HepG2 (cell line): Measurements from ENCODE around the gene RPLP1. TPM values are rescaled to one million over a fixed set of nuclear protein-coding genes. Genes with fewer than 3 reads are reported as not detected.

ENCODE experiments used
- ATAC-seq: fragments of 200-7000 bp; cut with Tn5 transposase; 3 replicates; pipeline ENCODE4 v1.9.1; 2020; ENCODE audit warnings: mild to moderate bottlenecking, moderate library complexity
- BruUV-seq: library from RNA; stranded (reverse); fragments of 400-500 nt; replicated peaks from 2 replicates; lab custom pipeline; 2021; lab: Mats Ljungman, UMichigan
- CTCF ChIA-PET: fragments of 300-600 bp; formaldehyde crosslinking; extraction: SDS; loops from one replicate; lab custom pipeline; 2021; ENCODE audit warnings: low total read pairs, inconsistent platforms, low intra/inter-chr PET ratio; lab: Yijun Ruan, JAX
- POLR2A ChIA-PET: fragments of 350-600 bp; sonication (Branson Sonifier 250); formaldehyde crosslinking; loops from one replicate; lab custom pipeline; 2020; ENCODE audit warnings: antibody characterized with exemption, inconsistent platforms; lab: Yijun Ruan, JAX
- DNase-seq: peaks from one replicate; pipeline ENCODE4 v3.0.0-alpha.2; 2015; ENCODE audit warnings: low spot score
- FAIRE-seq: peaks from 3 replicates; lab custom pipeline; 2011; peaks lifted over from hg19 to GRCh38; lab: Jason Lieb, UNC
- H2AFZ ChIP-seq: one replicate; pipeline ENCODE4 v1.6.1; 2011; ENCODE audit warnings: low read length, inconsistent platforms
- H3K27ac ChIP-seq: fragments of 300-600 bp; 3 replicates; pipeline ENCODE4 v1.8.0; 2011; ENCODE audit warnings: mixed run types, mild to moderate bottlenecking, mixed read lengths, low read length, inconsistent platforms; ENCODE audit not compliant: insufficient read depth; ENCODE audit errors: extremely low read length
- H3K27me3 ChIP-seq, 2 experiments: fragments of 200-600 bp in 1 of 2; 2 replicates in 1 of 2; 3 replicates in 1 of 2; pipeline versions ENCODE4 v1.6.0 to v1.8.0; 2011; ENCODE audit warnings: low read length in 2 of 2, mild to moderate bottlenecking in 2 of 2, moderate library complexity in 2 of 2, inconsistent platforms in 1 of 2; ENCODE audit not compliant: insufficient read depth in 2 of 2, control insufficient read depth in 1 of 2
- H3K36me3 ChIP-seq, 2 experiments: fragments of 200-600 bp in 1 of 2; replicated peaks in 1 of 2; 2 replicates in 1 of 2; 3 replicates in 1 of 2; pipeline versions ENCODE4 v1.5.1 to v1.8.0; 2011; ENCODE audit warnings: low read length in 2 of 2, inconsistent platforms in 1 of 2; ENCODE audit not compliant: insufficient read depth in 2 of 2, control insufficient read depth in 1 of 2
- H3K4me1 ChIP-seq: 2 replicates; pipeline ENCODE4 v1.5.1; 2012; ENCODE audit warnings: low read length, inconsistent platforms; ENCODE audit not compliant: insufficient read depth
- H3K4me2 ChIP-seq: 2 replicates; pipeline ENCODE4 v1.6.0; 2011; ENCODE audit warnings: low read depth, low read length, inconsistent platforms
- H3K4me3 ChIP-seq, 3 experiments: fragments of 200-600 bp in 1 of 3; sonication (generic), shearing (Covaris generic) in 1 of 3; replicated peaks in 1 of 3; 2 replicates each; pipeline ENCODE4 v1.5.1; 2011 to 2016; ENCODE audit warnings: low read length in 3 of 3, inconsistent platforms in 2 of 3, low read depth in 2 of 3, mild to moderate bottlenecking in 2 of 3, control low read depth in 1 of 3, mixed read lengths in 1 of 3; ENCODE audit not compliant: insufficient read depth in 1 of 3
- H3K79me2 ChIP-seq: one replicate; pipeline ENCODE4 v1.6.1; 2011; ENCODE audit warnings: low read length, inconsistent platforms; ENCODE audit not compliant: insufficient read depth
- H3K9ac ChIP-seq: 2 replicates; pipeline ENCODE4 v1.6.0; 2011; ENCODE audit warnings: mild to moderate bottlenecking, low read depth, low read length, inconsistent platforms; ENCODE audit not compliant: insufficient read depth
- H3K9me3 ChIP-seq: 2 replicates; pipeline ENCODE4 v1.5.1; 2012; ENCODE audit warnings: mild to moderate bottlenecking, low read length
- H4K20me1 ChIP-seq: 2 replicates; pipeline ENCODE4 v1.6.0; 2011; ENCODE audit warnings: inconsistent platforms, mild to moderate bottlenecking, low read length, moderate library complexity; ENCODE audit not compliant: insufficient read depth
- CCDC6 ChIP-seq: sonication (generic); formaldehyde crosslinking; IDR thresholded peaks from 2 replicates; pipeline ENCODE4 v1.8.1; 2022; ENCODE audit warnings: mild to moderate bottlenecking, missing genetic modification reagents, moderate library complexity
- HNRNPL ChIP-seq: fragments of 200-400 bp; formaldehyde crosslinking; IDR thresholded peaks from 2 replicates; pipeline ENCODE4 v1.6.1; 2017; ENCODE audit warnings: mild to moderate bottlenecking, low read depth, low read length
- RNF2 ChIP-seq: fragments of 450-650 bp; conservative IDR thresholded peaks from 2 replicates; pipeline ENCODE4 v1.6.1; 2016; ENCODE audit warnings: low read depth
- SIX1 ChIP-seq: sonication (generic); formaldehyde crosslinking; IDR thresholded peaks from 2 replicates; pipeline ENCODE4 v1.4.0; 2020; ENCODE audit warnings: missing genetic modification reagents, borderline replicate concordance
- SSRP1 ChIP-seq: IDR thresholded peaks from 2 replicates; pipeline ENCODE4 v1.6.1; 2016; ENCODE audit warnings: control low read depth
- ZFP36 ChIP-seq: fragments of 150-350 bp; IDR thresholded peaks from 2 replicates; pipeline ENCODE4 v1.6.1; 2018; ENCODE audit warnings: borderline replicate concordance, low read length, low read depth; ENCODE audit not compliant: partially characterized antibody
- ZNF251 ChIP-seq: sonication (generic); formaldehyde crosslinking; IDR thresholded peaks from 2 replicates; pipeline ENCODE4 v1.9.0; 2021; ENCODE audit warnings: mild to moderate bottlenecking, missing genetic modification reagents
- ZNF337 ChIP-seq: sonication (generic); formaldehyde crosslinking; IDR thresholded peaks from 2 replicates; pipeline ENCODE4 v1.5.1; 2020; ENCODE audit warnings: missing genetic modification reagents, low read depth, mild to moderate bottlenecking, borderline replicate concordance
- ZNF547 ChIP-seq: sonication (generic); formaldehyde crosslinking; IDR thresholded peaks from 2 replicates; pipeline ENCODE4 v1.5.1; 2020; ENCODE audit warnings: mild to moderate bottlenecking, missing genetic modification reagents
- WGBS: methylation state at CpG from one replicate; pipeline ENCODE4 v1.1.6; 2017; ENCODE audit warnings: low lambda C conversion rate; 5-methylcytosine and 5-hydroxymethylcytosine counted together
- in situ Hi-C: cut with HindIII; loops from 2 replicates; pipeline ENCODE4 v1.10.0; 2017; ENCODE audit warnings: low pct_unique_long_range_greater_than_20kb; ENCODE audit not compliant: extremely low pct_ligation_motif_present
- intact Hi-C: fragments of 100-400 bp; cut with micrococcal nuclease; formaldehyde crosslinking; loops from one replicate; pipeline ENCODE4 v1.10.0; 2022; ENCODE audit not compliant: unreplicated experiment
- polyA plus RNA-seq, 8 experiments: library from polyadenylated mRNA; depleted of rRNA in 3 of 8; stranded (reverse) in 7 of 8; unstranded in 1 of 8; fragments of >200 nt; fragmentation: Illumina TruSeq in 4 of 8; extraction: Trizol in 4 of 8; gene quantifications; 2 replicates each; pipeline versions ENCODE4 v1.2.1 to v1.2.3, GENCODE V29; 2011 to 2016; ENCODE audit warnings: low read depth in 4 of 8, missing spikeins in 1 of 8, mixed read lengths in 1 of 8; ENCODE audit not compliant: insufficient read depth in 1 of 8
- total RNA-seq, 5 experiments: library from RNA; depleted of rRNA; stranded (reverse); fragments of >200 nt; fragmentation: Illumina TruSeq; extraction: Trizol; gene quantifications; 2 replicates each; pipeline ENCODE4 v1.2.3, GENCODE V29; 2016; ENCODE audit warnings: low read depth in 1 of 5
- TF ChIP-seq, protein P1 (sequence below): sonication (generic); formaldehyde crosslinking; IDR thresholded peaks from 2 replicates; pipeline ENCODE4 v1.4.0; 2020; ENCODE audit warnings: mild to moderate bottlenecking, low read depth, missing genetic modification reagents
- TF ChIP-seq, protein P2 (sequence below): sonication (generic); formaldehyde crosslinking; conservative IDR thresholded peaks from 2 replicates; pipeline ENCODE4 v1.4.0; 2020; ENCODE audit warnings: missing genetic modification reagents

The RPLP1 gene
- total and polyA plus RNA-seq, 2 of the 13 experiments (the other 11 are each of a cell fraction or from before 2014, with no cell fraction given) = 817 to 929 TPM

DNA sequence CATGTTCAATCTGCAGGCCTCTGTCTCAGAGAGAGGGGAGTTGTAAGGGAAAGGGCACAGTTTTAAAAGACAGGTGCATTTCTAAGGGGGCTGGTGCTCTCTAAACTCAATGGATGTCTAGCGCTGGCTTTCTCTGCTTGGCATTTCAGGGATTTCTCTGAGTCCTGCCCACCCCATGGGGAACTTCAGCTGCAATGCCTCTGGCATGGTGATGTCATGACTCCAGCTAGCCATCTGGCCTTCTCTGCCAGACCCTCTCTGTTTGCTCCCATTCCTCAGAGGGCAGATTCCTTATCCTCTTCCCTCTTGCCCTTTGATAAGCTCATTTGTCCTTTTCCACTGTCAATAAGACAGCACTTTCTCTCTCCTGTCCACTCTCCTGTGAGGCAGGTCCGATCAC, 40.8 kb downstream of the RPLP1 start:
- no peaks in the 10 kb centered on the region for H3K4me1 ChIP-seq
- H3K4me3 ChIP-seq = no peak overlapping the region
- H3K27me3 ChIP-seq = peaks cover 1 to 25% of the 10 kb centered on the region in 2 experiments; a peak in 3 of 5 replicates
- WGBS = 7% methylated on average over 2 of the region's 2 CpGs
- H3K4me2 ChIP-seq = no peak overlapping the region
- intact Hi-C loops (no loop called here), in situ Hi-C loops (no loop called here)
- H3K9me3 ChIP-seq = no peaks in the 10 kb centered on the region
- H3K79me2 ChIP-seq = no peaks in the 10 kb centered on the region
- H2AFZ ChIP-seq = no peak overlapping the region
- H3K27ac ChIP-seq = no peak overlapping the region
- CTCF ChIA-PET = no interaction called here
- POLR2A ChIA-PET = no interaction called here
- TF ChIP-seq ZNF337 (CRISPR knock-in tag) = no peak
- no peak for TF ChIP-seq CCDC6 (CRISPR knock-in tag)
- TF ChIP-seq ZNF547 (CRISPR knock-in tag) = no peak
- TF ChIP-seq HNRNPL = no peak
- no peak for TF ChIP-seq RNF2
- no peak for TF ChIP-seq ZFP36
- TF ChIP-seq SSRP1 = no peak
- TF ChIP-seq SIX1 = no peak
- TF ChIP-seq, protein P1, sequence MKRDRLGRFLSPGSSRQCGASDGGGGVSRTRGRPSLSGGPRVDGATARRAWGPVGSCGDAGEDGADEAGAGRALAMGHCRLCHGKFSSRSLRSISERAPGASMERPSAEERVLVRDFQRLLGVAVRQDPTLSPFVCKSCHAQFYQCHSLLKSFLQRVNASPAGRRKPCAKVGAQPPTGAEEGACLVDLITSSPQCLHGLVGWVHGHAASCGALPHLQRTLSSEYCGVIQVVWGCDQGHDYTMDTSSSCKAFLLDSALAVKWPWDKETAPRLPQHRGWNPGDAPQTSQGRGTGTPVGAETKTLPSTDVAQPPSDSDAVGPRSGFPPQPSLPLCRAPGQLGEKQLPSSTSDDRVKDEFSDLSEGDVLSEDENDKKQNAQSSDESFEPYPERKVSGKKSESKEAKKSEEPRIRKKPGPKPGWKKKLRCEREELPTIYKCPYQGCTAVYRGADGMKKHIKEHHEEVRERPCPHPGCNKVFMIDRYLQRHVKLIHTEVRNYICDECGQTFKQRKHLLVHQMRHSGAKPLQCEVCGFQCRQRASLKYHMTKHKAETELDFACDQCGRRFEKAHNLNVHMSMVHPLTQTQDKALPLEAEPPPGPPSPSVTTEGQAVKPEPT = no peak
- no peak for TF ChIP-seq ZNF251 (CRISPR knock-in tag)
- TF ChIP-seq, protein P2, sequence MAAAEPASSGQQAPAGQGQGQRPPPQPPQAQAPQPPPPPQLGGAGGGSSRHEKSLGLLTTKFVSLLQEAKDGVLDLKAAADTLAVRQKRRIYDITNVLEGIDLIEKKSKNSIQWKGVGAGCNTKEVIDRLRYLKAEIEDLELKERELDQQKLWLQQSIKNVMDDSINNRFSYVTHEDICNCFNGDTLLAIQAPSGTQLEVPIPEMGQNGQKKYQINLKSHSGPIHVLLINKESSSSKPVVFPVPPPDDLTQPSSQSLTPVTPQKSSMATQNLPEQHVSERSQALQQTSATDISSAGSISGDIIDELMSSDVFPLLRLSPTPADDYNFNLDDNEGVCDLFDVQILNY = no peak
- ATAC-seq = no peak
- no peak overlapping the region for H3K9ac ChIP-seq
- no TSS peak for BruUV-seq
- H3K36me3 ChIP-seq = no peaks in the 10 kb centered on the region
- no peak for FAIRE-seq
- no peaks in the 10 kb centered on the region for H4K20me1 ChIP-seq
- DNase-seq = no peak
